IMR-90 (cell line): ENCODE results near the gene CAMTA1. TPM values are rescaled to one million over a fixed set of nuclear protein-coding genes. Genes with fewer than 3 reads are reported as not detected.

Source experiments
- ATAC-seq: fragments of 200-7000 bp; cut with Tn5 transposase; 2 replicates; pipeline ENCODE4 v1.9.1; 2020; ENCODE audit warnings: low read depth, mild to moderate bottlenecking, moderate library complexity
- BruUV-seq: library from RNA; stranded (reverse); fragments of 400-500 nt; replicated peaks from 2 replicates; lab custom pipeline; 2021; lab: Mats Ljungman, UMichigan
- CTCF ChIA-PET: fragments of 300-600 bp; formaldehyde crosslinking; extraction: SDS; loops from one replicate; lab custom pipeline; 2021; ENCODE audit warnings: antibody characterized with exemption; lab: Yijun Ruan, JAX
- POLR2A ChIA-PET: fragments of 300-600 bp; sonication (Branson Sonifier 250); formaldehyde crosslinking; loops from one replicate; lab custom pipeline; 2022; ENCODE audit warnings: antibody characterized with exemption; ENCODE audit not compliant: unreplicated experiment; lab: Charles Lee
- DNase-seq: peaks from one replicate; pipeline ENCODE4 v3.0.0; 2013
- H2AFZ ChIP-seq: replicated peaks from 2 replicates; pipeline ENCODE3; 2013; ENCODE audit warnings: low read length, mild to moderate bottlenecking; ENCODE audit not compliant: poor library complexity
- H2AK5ac ChIP-seq: 2 replicates; pipeline ENCODE4 v1.6.1; 2013; ENCODE audit warnings: low read depth, low read length, inconsistent platforms
- H2AK9ac ChIP-seq: replicated peaks from 2 replicates; pipeline ENCODE3; 2013; ENCODE audit warnings: mild to moderate bottlenecking, low read depth, low read length, moderate library complexity; ENCODE audit not compliant: poor library complexity
- H2BK120ac ChIP-seq: 2 replicates; pipeline ENCODE4 v1.6.1; 2013; ENCODE audit warnings: low read depth, low read length, inconsistent platforms
- H2BK15ac ChIP-seq: 3 replicates; pipeline ENCODE4 v1.6.1; 2013; ENCODE audit warnings: low read depth, low read length, inconsistent platforms
- H2BK20ac ChIP-seq: 2 replicates; pipeline ENCODE4 v1.6.1; 2013; ENCODE audit warnings: low read depth, mild to moderate bottlenecking, inconsistent platforms, low read length, moderate library complexity
- H2BK5ac ChIP-seq: 2 replicates; pipeline ENCODE4 v1.6.1; 2013; ENCODE audit warnings: mild to moderate bottlenecking, low read depth, low read length, inconsistent platforms; ENCODE audit not compliant: poor library complexity, severe bottlenecking
- H3K14ac ChIP-seq: replicated peaks from 2 replicates; pipeline ENCODE4 v1.6.1; 2013; ENCODE audit warnings: low read depth, low read length, inconsistent platforms
- H3K18ac ChIP-seq: 2 replicates; pipeline ENCODE4 v1.6.1; 2013; ENCODE audit warnings: low read depth, low read length, control low read depth
- H3K23ac ChIP-seq: 2 replicates; pipeline ENCODE4 v1.6.1; 2013; ENCODE audit warnings: low read depth, low read length, inconsistent platforms
- H3K27ac ChIP-seq: 2 replicates; pipeline ENCODE4 v1.5.1; 2013; ENCODE audit warnings: mild to moderate bottlenecking, control low read depth, low read length; ENCODE audit not compliant: insufficient read depth
- H3K27me3 ChIP-seq: 2 replicates; pipeline ENCODE4 v1.6.1; 2013; ENCODE audit warnings: low read length; ENCODE audit not compliant: control insufficient read depth, insufficient read depth
- H3K36me3 ChIP-seq: 2 replicates; pipeline ENCODE4 v1.6.1; 2013; ENCODE audit warnings: low read length, mixed read lengths; ENCODE audit not compliant: control insufficient read depth, insufficient read depth
- H3K4ac ChIP-seq: 2 replicates; pipeline ENCODE4 v1.6.1; 2013; ENCODE audit warnings: low read depth, low read length, inconsistent platforms
- H3K4me1 ChIP-seq: 2 replicates; pipeline ENCODE4 v1.6.1; 2013; ENCODE audit warnings: low read length, mixed read lengths; ENCODE audit not compliant: control insufficient read depth, insufficient read depth
- H3K4me2 ChIP-seq: 2 replicates; pipeline ENCODE4 v1.6.1; 2013; ENCODE audit warnings: low read depth, mild to moderate bottlenecking, control low read depth, low read length, moderate library complexity
- H3K4me3 ChIP-seq: 2 replicates; pipeline ENCODE4 v1.5.1; 2013; ENCODE audit warnings: low read depth, mild to moderate bottlenecking, control low read depth, low read length, moderate library complexity; ENCODE audit not compliant: insufficient read depth
- H3K56ac ChIP-seq: 2 replicates; pipeline ENCODE4 v1.6.1; 2013; ENCODE audit warnings: low read length, inconsistent platforms; ENCODE audit not compliant: insufficient read depth; ENCODE audit errors: extremely low read depth
- H3K79me1 ChIP-seq, 2 experiments: 2 replicates each; pipeline ENCODE4 v1.6.1; 2013; ENCODE audit warnings: low read length in 2 of 2, inconsistent platforms in 1 of 2, low read depth in 1 of 2
- H3K9ac ChIP-seq: 2 replicates; pipeline ENCODE4 v1.6.1; 2013; ENCODE audit warnings: low read depth, low read length, control low read depth
- H3K9me1 ChIP-seq: 2 replicates; pipeline ENCODE4 v1.6.1; 2013; ENCODE audit warnings: low read length, inconsistent platforms; ENCODE audit not compliant: insufficient read depth
- H3K9me3 ChIP-seq: 2 replicates; pipeline ENCODE4 v1.6.1; 2013; ENCODE audit warnings: low read length; ENCODE audit not compliant: control insufficient read depth, insufficient read depth
- H4K20me1 ChIP-seq: 2 replicates; pipeline ENCODE4 v1.6.1; 2013; ENCODE audit warnings: low read length, inconsistent platforms; ENCODE audit not compliant: insufficient read depth
- H4K5ac ChIP-seq: 2 replicates; pipeline ENCODE4 v1.6.1; 2013; ENCODE audit warnings: mild to moderate bottlenecking, low read depth, low read length, control low read depth
- H4K8ac ChIP-seq, 2 experiments: 2 replicates each; pipeline ENCODE4 v1.6.1; 2013; ENCODE audit warnings: low read depth in 2 of 2, low read length in 2 of 2, control low read depth in 1 of 2, inconsistent platforms in 1 of 2
- H4K91ac ChIP-seq: 2 replicates; pipeline ENCODE4 v1.6.1; 2013; ENCODE audit warnings: low read depth, low read length, inconsistent platforms; ENCODE audit not compliant: insufficient read depth
- BHLHE40 ChIP-seq: fragments of 150-350 bp; IDR thresholded peaks from 2 replicates; pipeline ENCODE4 v1.6.1; 2016; ENCODE audit warnings: mild to moderate bottlenecking, low read depth, low read length
- CEBPB ChIP-seq: IDR thresholded peaks from 2 replicates; pipeline ENCODE4 v1.6.1; 2012; ENCODE audit warnings: low read depth, low read length, improper control_type of control experiment
- CHD1 ChIP-seq: IDR thresholded peaks from 2 replicates; pipeline ENCODE4 v1.6.1; 2012; ENCODE audit warnings: low read depth, low read length, improper control_type of control experiment
- CTCF ChIP-seq: conservative IDR thresholded peaks from 2 replicates; pipeline ENCODE4 v1.5.1; 2012; ENCODE audit warnings: mild to moderate bottlenecking, low read depth, low read length, improper control_type of control experiment
- FOS ChIP-seq: fragments of 150-350 bp; IDR thresholded peaks from 2 replicates; pipeline ENCODE4 v1.6.1; 2016; ENCODE audit warnings: low read depth, low read length
- MAZ ChIP-seq: IDR thresholded peaks from 2 replicates; pipeline ENCODE4 v1.6.1; 2012; ENCODE audit warnings: low read depth, mild to moderate bottlenecking, low read length, improper control_type of control experiment, moderate library complexity, borderline replicate concordance
- NFE2L2 ChIP-seq: fragments of 150-350 bp; IDR thresholded peaks from 2 replicates; pipeline ENCODE4 v1.6.1; 2016; ENCODE audit warnings: low read depth, mild to moderate bottlenecking, low read length
- RCOR1 ChIP-seq: IDR thresholded peaks from 2 replicates; pipeline ENCODE4 v1.6.1; 2012; ENCODE audit warnings: mild to moderate bottlenecking, low read length, improper control_type of control experiment; ENCODE audit not compliant: insufficient replicate concordance
- SMC3 ChIP-seq: fragments of 150-350 bp; IDR thresholded peaks from 2 replicates; pipeline ENCODE4 v1.6.1; 2016; ENCODE audit warnings: low read depth, mild to moderate bottlenecking, antibody characterized with exemption, low read length, moderate library complexity
- USF2 ChIP-seq: fragments of 150-350 bp; IDR thresholded peaks from 2 replicates; pipeline ENCODE4 v1.6.1; 2017; ENCODE audit warnings: mild to moderate bottlenecking, antibody characterized with exemption, low read length, low read depth
- WGBS, 2 experiments: methylation state at CpG; one replicate each; pipeline versions ENCODE4 v1.1.5 to v1.1.7; 2013; ENCODE audit warnings: missing lambda C conversion rate in 2 of 2; ENCODE audit not compliant: insufficient read length in 1 of 2; ENCODE audit errors: extremely low coverage in 2 of 2; 5-methylcytosine and 5-hydroxymethylcytosine counted together
- dilution Hi-C: fragments of 300-500 bp; cut with HindIII; formaldehyde crosslinking; loops from one replicate; pipeline ENCODE4 v1.14.3; 2018; ENCODE audit warnings: low sequenced_read_pairs; ENCODE audit not compliant: unreplicated experiment
- in situ Hi-C: fragments of 300-500 bp; cut with MboI; formaldehyde crosslinking; loops from 3 replicates; pipeline ENCODE4 v1.14.3; 2019; ENCODE audit warnings: low sequenced_read_pairs, inconsistent platforms, mixed read lengths
- intact Hi-C: fragments of 100-400 bp; cut with micrococcal nuclease; formaldehyde crosslinking; loops from 2 replicates; pipeline ENCODE4 v1.10.0; 2022
- polyA plus RNA-seq, 3 experiments: library from polyadenylated mRNA; depleted of rRNA; stranded (reverse); fragments of >200 nt; gene quantifications; 2 replicates each; pipeline ENCODE4 v1.2.3, GENCODE V29; 2012; ENCODE audit warnings: low replicate concordance in 1 of 3
- total RNA-seq: library from RNA; depleted of rRNA; stranded (reverse); fragments of >200 nt; gene quantifications from 2 replicates; pipeline ENCODE4 v1.2.3, GENCODE V29; 2012

Gene CAMTA1
- total and polyA plus RNA-seq, 2 of the 4 experiments (the other 2 are of a cell fraction): 35.5 to 74.3 TPM

DNA sequence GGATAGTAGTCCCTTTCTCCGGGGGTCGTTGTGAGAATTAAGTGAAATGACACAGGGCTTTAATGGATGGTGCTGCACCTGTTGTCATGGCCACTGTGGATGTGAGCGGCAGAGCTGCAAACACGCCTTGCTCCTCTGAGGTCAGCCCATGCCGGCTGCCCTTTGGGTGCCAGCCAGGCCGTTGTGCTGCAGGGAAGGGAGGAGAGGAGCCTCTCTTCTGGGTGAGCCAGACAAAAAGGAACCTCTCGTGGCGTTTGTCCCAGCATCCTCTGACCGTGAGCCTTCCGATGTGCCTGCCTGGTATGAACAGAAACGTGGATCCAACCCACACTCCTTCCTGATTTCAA is 602.9 kb downstream of the CAMTA1 start:
- no peak overlapping the region for H3K56ac ChIP-seq
- no TSS peak for BruUV-seq
- H2BK15ac ChIP-seq: no peak overlapping the region
- H2AK9ac ChIP-seq: peak overlapping the region; percentile 55
- peak overlapping the region; percentile 72 for H2AFZ ChIP-seq
- no peaks in the 10 kb centered on the region; the same call in 1 of the 2 replicates for H3K27me3 ChIP-seq
- H4K5ac ChIP-seq: no peak overlapping the region
- ATAC-seq (no peak), DNase-seq (no peak)
- dilution Hi-C loops (no loop called here), intact Hi-C loops (no loop called here), in situ Hi-C loops (no loop called here)
- peak overlapping the region; percentile 56; the same call in 1 of the 2 replicates for H2AK5ac ChIP-seq
- no peak overlapping the region for H3K4ac ChIP-seq
- ChIA-PET CTCF (no interaction called here), POLR2A (no interaction called here)
- H3K4me3 ChIP-seq: no peak overlapping the region
- no CpG with 5 or more reads among the region's 11 CpGs for WGBS, 2 experiments
- no peak overlapping the region; the same call in 1 of the 2 replicates for H3K14ac ChIP-seq
- no peaks in the 10 kb centered on the region for H3K36me3 ChIP-seq
- H3K9me1 ChIP-seq: 0 out of 2 replicates have a peak, but pooled peaks cover 7% of the 10 kb centered on the region
- no peak overlapping the region for H2BK5ac ChIP-seq
- H2BK120ac ChIP-seq: 0 out of 2 replicates have a peak overlapping the region, but pooled peaks have one; percentile 19
- H4K20me1 ChIP-seq: no peaks in the 10 kb centered on the region
- no peak overlapping the region for H3K18ac ChIP-seq
- H4K8ac ChIP-seq: no peak overlapping the region
- no peak for TF ChIP-seq NFE2L2
- TF ChIP-seq RCOR1: no peak
- TF ChIP-seq SMC3: no peak
- no peak for TF ChIP-seq CHD1
- no peak for TF ChIP-seq FOS
- no peak for TF ChIP-seq USF2
- TF ChIP-seq MAZ: no peak
- TF ChIP-seq CTCF: no peak
- TF ChIP-seq CEBPB: no peak
- no peak for TF ChIP-seq BHLHE40
- H3K4me1 ChIP-seq: peaks cover 12% of the 10 kb centered on the region
- H3K4me2 ChIP-seq: no peak overlapping the region
- no peak overlapping the region for H2BK20ac ChIP-seq
- H3K9me3 ChIP-seq: no peaks in the 10 kb centered on the region
- no peak overlapping the region for H3K27ac ChIP-seq
- no peaks in the 10 kb centered on the region for H3K79me1 ChIP-seq
- no peak overlapping the region for H3K23ac ChIP-seq
- H3K9ac ChIP-seq: no peak overlapping the region
- no peak overlapping the region for H4K91ac ChIP-seq
